K562 (cell line): ENCODE data around the gene AGO4. TPM values are rescaled to one million over a fixed set of nuclear protein-coding genes. Genes with fewer than 3 reads are reported as not detected.

Source experiments
- AFF1 ChIP-seq, 2 experiments: fragments of 450-650 bp; IDR thresholded peaks; 2 replicates each; pipeline ENCODE4 v1.6.1; 2018; ENCODE audit warnings: mild to moderate bottlenecking in 2 of 2, low read depth in 1 of 2; ENCODE audit not compliant: partially characterized antibody in 2 of 2
- ATF4 ChIP-seq: fragments of 450-650 bp; formaldehyde crosslinking; IDR thresholded peaks from 2 replicates; pipeline ENCODE4 v1.4.0; 2022; ENCODE audit warnings: mild to moderate bottlenecking, moderate library complexity
- CBX2 ChIP-seq: fragments of 200-600 bp; sonication (generic); IDR thresholded peaks from one replicate; pipeline ENCODE4 v1.6.1; 2012; ENCODE audit warnings: mild to moderate bottlenecking, low read length, inconsistent platforms; ENCODE audit not compliant: insufficient read depth, poor library complexity, severe bottlenecking
- COPS2 ChIP-seq: fragments of 450-650 bp; conservative IDR thresholded peaks from 2 replicates; pipeline ENCODE4 v1.6.1; 2016; ENCODE audit warnings: mild to moderate bottlenecking, moderate library complexity
- DPF2 ChIP-seq: fragments of 450-650 bp; IDR thresholded peaks from 2 replicates; pipeline ENCODE4 v1.6.1; 2016
- HCFC1 ChIP-seq: IDR thresholded peaks from 2 replicates; pipeline ENCODE4 v1.6.1; 2012; ENCODE audit warnings: low read depth, low read length, improper control_type of control experiment
- HDAC3 ChIP-seq: fragments of 450-650 bp; IDR thresholded peaks from 2 replicates; pipeline ENCODE4 v1.6.1; 2018; ENCODE audit warnings: borderline replicate concordance, mild to moderate bottlenecking, moderate library complexity; ENCODE audit not compliant: partially characterized antibody
- HMGN3 ChIP-seq: IDR thresholded peaks from 2 replicates; pipeline ENCODE4 v1.6.1; 2011; ENCODE audit warnings: borderline replicate concordance, low read depth, mild to moderate bottlenecking, mixed read lengths, low read length; ENCODE audit not compliant: insufficient read length; ENCODE audit errors: extremely low read depth
- KLF16 ChIP-seq: IDR thresholded peaks from 2 replicates; pipeline ENCODE4 v1.6.1; 2016; ENCODE audit warnings: antibody characterized with exemption
- NFYB ChIP-seq: IDR thresholded peaks from 2 replicates; pipeline ENCODE4 v1.6.1; 2011; ENCODE audit warnings: mild to moderate bottlenecking, moderate library complexity; ENCODE audit not compliant: insufficient read length; ENCODE audit errors: extremely low read depth
- RBM34 ChIP-seq: fragments of 200-400 bp; formaldehyde crosslinking; IDR thresholded peaks from 2 replicates; pipeline ENCODE4 v1.6.1; 2018; ENCODE audit warnings: low read length, borderline replicate concordance; ENCODE audit not compliant: insufficient read depth
- TAF1 ChIP-seq: IDR thresholded peaks from 2 replicates; pipeline ENCODE4 v1.6.1; 2011; ENCODE audit warnings: mild to moderate bottlenecking, low read length, moderate library complexity; ENCODE audit not compliant: insufficient read depth, control insufficient read depth, severe bottlenecking; ENCODE audit errors: extremely low read depth
- ZNF165 ChIP-seq: fragments of 250-450 bp; sonication (Bioruptor Pico); IDR thresholded peaks from 2 replicates; pipeline ENCODE4 v1.4.0; 2020; ENCODE audit warnings: borderline replicate concordance
- ZNF184 ChIP-seq: sonication (generic); formaldehyde crosslinking; IDR thresholded peaks from 2 replicates; pipeline ENCODE4 v1.5.0; 2020; ENCODE audit warnings: missing genetic modification reagents
- ZNF395 ChIP-seq: fragments of 200-800 bp; sonication (Bioruptor generic); IDR thresholded peaks from 2 replicates; pipeline ENCODE4 v1.6.1; 2017; ENCODE audit warnings: missing genetic modification characterization, missing compliant biosample characterization
- ZNF398 ChIP-seq: fragments of 250-450 bp; sonication (Bioruptor Pico); IDR thresholded peaks from 2 replicates; pipeline ENCODE4 v1.8.0; 2021; ENCODE audit warnings: moderate library complexity, mild to moderate bottlenecking, inconsistent platforms
- ZNF639 ChIP-seq, 2 experiments: fragments of 200-800 bp in 1 of 2; sonication (Bioruptor generic) in 1 of 2; sonication (generic) in 1 of 2; formaldehyde crosslinking in 1 of 2; IDR thresholded peaks in 1 of 2; conservative IDR thresholded peaks in 1 of 2; 2 replicates each; pipeline versions ENCODE4 v1.5.0 to v1.6.1; 2016 to 2020; ENCODE audit warnings: missing compliant biosample characterization in 1 of 2, missing genetic modification characterization in 1 of 2, missing genetic modification reagents in 1 of 2
- polyA plus RNA-seq, 8 experiments: library from polyadenylated mRNA; depleted of rRNA in 4 of 8; stranded (reverse) in 5 of 8; unstranded in 3 of 8; fragments of >200 nt; fragmentation: Nextera tagmentation in 2 of 8; fragmentation: Illumina TruSeq in 1 of 8; extraction: Ambion mirVana in 2 of 8; extraction: Trizol in 1 of 8; gene quantifications; 2 replicates each; pipeline versions ENCODE4 v1.2.1 to v1.2.3, GENCODE V29; 2011 to 2014; ENCODE audit warnings: inconsistent platforms in 1 of 8, missing spikeins in 1 of 8
- total RNA-seq, 7 experiments: library from RNA; depleted of rRNA in 6 of 7; stranded (reverse); fragments of >200 nt in 6 of 7; fragmentation: Illumina TruSeq in 2 of 7; extraction: Trizol in 2 of 7; gene quantifications; 2 replicates each; pipeline versions ENCODE4 v1.2.1 to v1.2.3, GENCODE V29; 2011 to 2021; ENCODE audit warnings: low replicate concordance in 1 of 7

The AGO4 gene
- total and polyA plus RNA-seq, 9 of the 15 experiments (the other 6 are each of a cell fraction or from before 2014, with no cell fraction given), result 1.3 to 10.5 (median 6.5) TPM

GRCh38 chr1:35894183-35894582, 86.4 kb downstream of the AGO4 start (continued):
- no peak for TF ChIP-seq AFF1 (IDR thresholded peaks at IDR 0.05; ENCODE audit: low read depth in 1 of 2, partially characterized antibody in 2 of 2)
- no peak for TF ChIP-seq ZNF184 (CRISPR knock-in tag)
- TF ChIP-seq HCFC1, result no peak
- TF ChIP-seq NFYB, result no peak
- no peak for TF ChIP-seq COPS2
- TF ChIP-seq ZNF398 (CRISPR knock-in tag), result no peak
- TF ChIP-seq CBX2, result no peak
- TF ChIP-seq ZNF395 (CRISPR knock-in tag), result peak; percentile 50; the same call in 1 of the 2 replicates
- peak in 1 of 2 experiments; percentile 66; a peak in 1 of 4 replicates for TF ChIP-seq ZNF639 (CRISPR knock-in tag; conservative IDR thresholded peaks at IDR 0.05 in 1 of 2, IDR thresholded peaks at IDR 0.05 in 1 of 2)
- TF ChIP-seq ATF4 (CRISPR knock-in tag), result no peak
- TF ChIP-seq HDAC3, result no peak
- no peak for TF ChIP-seq ZNF165 (CRISPR knock-in tag)
- 0 out of 2 replicates have a peak, but pooled peaks have one; percentile 20 for TF ChIP-seq KLF16
- peak; percentile 53; the same call in 1 of the 2 replicates for TF ChIP-seq DPF2
- no peak for TF ChIP-seq RBM34
- no peak for TF ChIP-seq HMGN3
- no peak for TF ChIP-seq TAF1
